K562 (cell line): ENCODE measurements around the gene EXO5. TPM values are rescaled to one million over a fixed set of nuclear protein-coding genes. Genes with fewer than 3 reads are reported as not detected.

Source experiments
- C11orf30 ChIP-seq: fragments of 450-650 bp; IDR thresholded peaks from 2 replicates; pipeline ENCODE4 v1.6.1; 2016; ENCODE audit warnings: low read depth, mild to moderate bottlenecking
- DEAF1 ChIP-seq: fragments of 450-650 bp; formaldehyde crosslinking; IDR thresholded peaks from 2 replicates; pipeline ENCODE4 v1.4.0; 2020; ENCODE audit warnings: mild to moderate bottlenecking, moderate library complexity
- PRPF4 ChIP-seq: fragments of 200-400 bp; formaldehyde crosslinking; IDR thresholded peaks from one replicate; pipeline ENCODE4 v1.6.1; 2017; ENCODE audit warnings: low read length, low read depth, mild to moderate bottlenecking; ENCODE audit not compliant: insufficient read depth, poor library complexity, severe bottlenecking
- PTBP1 ChIP-seq: fragments of 200-400 bp; formaldehyde crosslinking; IDR thresholded peaks from 2 replicates; pipeline ENCODE4 v1.6.1; 2017; ENCODE audit warnings: low read depth, low read length
- RBM39 ChIP-seq: fragments of 200-400 bp; formaldehyde crosslinking; optimal IDR thresholded peaks from 2 replicates; pipeline ENCODE3; 2018; ENCODE audit warnings: low read depth, low read length
- ZNF407 ChIP-seq: fragments of 450-650 bp; IDR thresholded peaks from 2 replicates; pipeline ENCODE4 v1.6.1; 2016; ENCODE audit warnings: low read depth
- ZNF586 ChIP-seq: fragments of 450-650 bp; formaldehyde crosslinking; conservative IDR thresholded peaks from 2 replicates; pipeline ENCODE4 v1.4.0; 2020; ENCODE audit warnings: mild to moderate bottlenecking, moderate library complexity
- ZNF644 ChIP-seq: fragments of 200-800 bp; sonication (Bioruptor generic); IDR thresholded peaks from 2 replicates; pipeline ENCODE4 v1.6.1; 2016; ENCODE audit warnings: low read depth, missing genetic modification characterization, missing compliant biosample characterization
- polyA plus RNA-seq, 8 experiments: library from polyadenylated mRNA; depleted of rRNA in 4 of 8; stranded (reverse) in 5 of 8; unstranded in 3 of 8; fragments of >200 nt; fragmentation: Nextera tagmentation in 2 of 8; fragmentation: Illumina TruSeq in 1 of 8; extraction: Ambion mirVana in 2 of 8; extraction: Trizol in 1 of 8; gene quantifications; 2 replicates each; pipeline versions ENCODE4 v1.2.1 to v1.2.3, GENCODE V29; 2011 to 2014; ENCODE audit warnings: inconsistent platforms in 1 of 8, missing spikeins in 1 of 8
- total RNA-seq, 7 experiments: library from RNA; depleted of rRNA in 6 of 7; stranded (reverse); fragments of >200 nt in 6 of 7; fragmentation: Illumina TruSeq in 2 of 7; extraction: Trizol in 2 of 7; gene quantifications; 2 replicates each; pipeline versions ENCODE4 v1.2.1 to v1.2.3, GENCODE V29; 2011 to 2021; ENCODE audit warnings: low replicate concordance in 1 of 7
- TF ChIP-seq, protein P1 (sequence below): fragments of 250-450 bp; sonication (Bioruptor Pico); IDR thresholded peaks from 2 replicates; pipeline ENCODE4 v1.4.0; 2020
- TF ChIP-seq, protein P2 (sequence below): fragments of 250-450 bp; sonication (Bioruptor Pico); IDR thresholded peaks from 2 replicates; pipeline ENCODE4 v1.6.1; 2021; ENCODE audit warnings: mild to moderate bottlenecking
- TF ChIP-seq, protein P3 (sequence below): sonication (generic); formaldehyde crosslinking; IDR thresholded peaks from 2 replicates; pipeline ENCODE4 v1.8.1; 2023; ENCODE audit warnings: mild to moderate bottlenecking, missing genetic modification reagents
- TF ChIP-seq, protein P4 (sequence below): IDR thresholded peaks from 2 replicates; pipeline ENCODE4 v1.6.1; 2014; ENCODE audit warnings: antibody characterized with exemption

EXO5 gene
- total and polyA plus RNA-seq, 9 of the 15 experiments (the other 6 are each of a cell fraction or from before 2014, with no cell fraction given): 1.1 to 4.3 (median 2.8) TPM

DNA sequence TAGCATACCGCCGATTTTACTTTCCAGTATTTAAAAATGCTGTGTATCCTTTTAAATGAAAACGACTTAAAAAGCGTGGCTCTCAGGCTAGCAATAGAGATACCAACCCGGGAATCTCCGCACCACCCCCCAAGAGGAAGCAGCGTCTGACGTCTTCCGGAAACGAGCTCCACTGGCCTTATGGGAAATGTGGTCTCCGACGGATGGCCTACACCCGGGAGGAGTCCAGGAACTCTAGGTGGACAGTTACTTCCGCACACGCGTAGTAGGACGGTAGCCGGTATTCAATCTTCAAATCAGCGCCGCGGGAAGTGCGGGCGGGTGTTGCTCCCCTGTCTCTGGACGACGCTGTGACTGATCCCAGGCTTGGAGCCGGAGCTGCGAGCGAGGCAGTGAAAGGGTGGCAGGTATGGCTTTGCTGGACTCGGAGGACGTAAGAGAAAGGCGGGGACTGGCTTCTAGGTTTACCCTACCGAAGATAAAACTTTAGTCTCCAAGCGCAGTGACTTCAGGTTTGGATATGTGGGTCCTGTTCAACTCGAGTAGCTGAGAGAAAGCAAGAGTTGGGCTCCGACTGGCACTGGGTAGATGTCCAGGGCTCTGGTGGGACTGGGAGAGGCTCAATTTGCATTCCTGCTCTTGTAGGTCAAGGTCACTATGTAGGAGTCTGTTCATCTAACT is 23.0 kb downstream of the EXO5 start, which contains the start of gene ZNF684 (continued):
- TF ChIP-seq ZNF407 (peak; percentile 78), ZNF644 (tag) (peak; percentile 73; the same call in 1 of the 2 replicates), RBM39 (no peak), C11orf30 (peak; percentile 62), ZNF586 (CRISPR knock-in tag) (no peak), PRPF4 (no peak), PTBP1 (no peak), DEAF1 (CRISPR knock-in tag) (no peak)
- TF ChIP-seq, protein P1, sequence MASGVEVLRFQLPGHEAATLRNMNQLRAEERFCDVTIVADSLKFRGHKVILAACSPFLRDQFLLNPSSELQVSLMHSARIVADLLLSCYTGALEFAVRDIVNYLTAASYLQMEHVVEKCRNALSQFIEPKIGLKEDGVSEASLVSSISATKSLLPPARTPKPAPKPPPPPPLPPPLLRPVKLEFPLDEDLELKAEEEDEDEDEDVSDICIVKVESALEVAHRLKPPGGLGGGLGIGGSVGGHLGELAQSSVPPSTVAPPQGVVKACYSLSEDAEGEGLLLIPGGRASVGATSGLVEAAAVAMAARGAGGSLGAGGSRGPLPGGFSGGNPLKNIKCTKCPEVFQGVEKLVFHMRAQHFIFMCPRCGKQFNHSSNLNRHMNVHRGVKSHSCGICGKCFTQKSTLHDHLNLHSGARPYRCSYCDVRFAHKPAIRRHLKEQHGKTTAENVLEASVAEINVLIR: peak; percentile 80
- TF ChIP-seq, protein P2, sequence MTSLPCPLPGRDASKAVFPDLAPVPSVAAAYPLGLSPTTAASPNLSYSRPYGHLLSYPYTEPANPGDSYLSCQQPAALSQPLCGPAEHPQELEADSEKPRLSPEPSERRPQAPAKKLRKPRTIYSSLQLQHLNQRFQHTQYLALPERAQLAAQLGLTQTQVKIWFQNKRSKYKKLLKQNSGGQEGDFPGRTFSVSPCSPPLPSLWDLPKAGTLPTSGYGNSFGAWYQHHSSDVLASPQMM (CRISPR knock-in tag): no peak
- TF ChIP-seq, protein P3, sequence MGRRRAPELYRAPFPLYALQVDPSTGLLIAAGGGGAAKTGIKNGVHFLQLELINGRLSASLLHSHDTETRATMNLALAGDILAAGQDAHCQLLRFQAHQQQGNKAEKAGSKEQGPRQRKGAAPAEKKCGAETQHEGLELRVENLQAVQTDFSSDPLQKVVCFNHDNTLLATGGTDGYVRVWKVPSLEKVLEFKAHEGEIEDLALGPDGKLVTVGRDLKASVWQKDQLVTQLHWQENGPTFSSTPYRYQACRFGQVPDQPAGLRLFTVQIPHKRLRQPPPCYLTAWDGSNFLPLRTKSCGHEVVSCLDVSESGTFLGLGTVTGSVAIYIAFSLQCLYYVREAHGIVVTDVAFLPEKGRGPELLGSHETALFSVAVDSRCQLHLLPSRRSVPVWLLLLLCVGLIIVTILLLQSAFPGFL: no peak
- TF ChIP-seq, protein P4, sequence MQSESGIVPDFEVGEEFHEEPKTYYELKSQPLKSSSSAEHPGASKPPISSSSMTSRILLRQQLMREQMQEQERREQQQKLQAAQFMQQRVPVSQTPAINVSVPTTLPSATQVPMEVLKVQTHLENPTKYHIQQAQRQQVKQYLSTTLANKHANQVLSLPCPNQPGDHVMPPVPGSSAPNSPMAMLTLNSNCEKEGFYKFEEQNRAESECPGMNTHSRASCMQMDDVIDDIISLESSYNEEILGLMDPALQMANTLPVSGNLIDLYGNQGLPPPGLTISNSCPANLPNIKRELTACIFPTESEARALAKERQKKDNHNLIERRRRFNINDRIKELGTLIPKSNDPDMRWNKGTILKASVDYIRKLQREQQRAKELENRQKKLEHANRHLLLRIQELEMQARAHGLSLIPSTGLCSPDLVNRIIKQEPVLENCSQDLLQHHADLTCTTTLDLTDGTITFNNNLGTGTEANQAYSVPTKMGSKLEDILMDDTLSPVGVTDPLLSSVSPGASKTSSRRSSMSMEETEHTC: 0 out of 2 replicates have a peak, but pooled peaks have one; percentile 19
